HCT116 (cell line): ENCODE data around the gene TMEM14A.

Experiments
- REST ChIP-seq: IDR thresholded peaks from 2 replicates; pipeline ENCODE4 v1.6.1; 2012; ENCODE audit warnings: low read depth
- YY1 ChIP-seq: IDR thresholded peaks from 2 replicates; pipeline ENCODE4 v1.6.1; 2011; ENCODE audit warnings: low read length, low read depth, moderate library complexity, mild to moderate bottlenecking; ENCODE audit not compliant: insufficient replicate concordance; ENCODE audit errors: extremely low read depth
- ZBTB33 ChIP-seq: IDR thresholded peaks from 2 replicates; pipeline ENCODE4 v1.6.1; 2011; ENCODE audit warnings: mild to moderate bottlenecking, low read length, moderate library complexity; ENCODE audit not compliant: insufficient replicate concordance; ENCODE audit errors: extremely low read depth
- TF ChIP-seq, protein P1 (sequence below), 3 experiments: fragments of 200-600 bp in 1 of 3; sonication (generic) in 1 of 3; IDR thresholded peaks in 2 of 3; conservative IDR thresholded peaks in 1 of 3; 2 replicates each; pipeline ENCODE4 v1.5.1; 2012 to 2017; ENCODE audit warnings: low read depth in 2 of 3, low read length in 2 of 3, antibody characterized with exemption in 1 of 3, borderline replicate concordance in 1 of 3, control low read depth in 1 of 3, mild to moderate bottlenecking in 1 of 3, mixed read lengths in 1 of 3, mixed run types in 1 of 3, moderate library complexity in 1 of 3; ENCODE audit not compliant: insufficient read depth in 1 of 3

GRCh38 chr6:52663936-52664185 lies 7.1 kb upstream of the TMEM14A start:
- TF ChIP-seq REST (no peak), ZBTB33 (no peak), YY1 (no peak)
- TF ChIP-seq, protein P1, sequence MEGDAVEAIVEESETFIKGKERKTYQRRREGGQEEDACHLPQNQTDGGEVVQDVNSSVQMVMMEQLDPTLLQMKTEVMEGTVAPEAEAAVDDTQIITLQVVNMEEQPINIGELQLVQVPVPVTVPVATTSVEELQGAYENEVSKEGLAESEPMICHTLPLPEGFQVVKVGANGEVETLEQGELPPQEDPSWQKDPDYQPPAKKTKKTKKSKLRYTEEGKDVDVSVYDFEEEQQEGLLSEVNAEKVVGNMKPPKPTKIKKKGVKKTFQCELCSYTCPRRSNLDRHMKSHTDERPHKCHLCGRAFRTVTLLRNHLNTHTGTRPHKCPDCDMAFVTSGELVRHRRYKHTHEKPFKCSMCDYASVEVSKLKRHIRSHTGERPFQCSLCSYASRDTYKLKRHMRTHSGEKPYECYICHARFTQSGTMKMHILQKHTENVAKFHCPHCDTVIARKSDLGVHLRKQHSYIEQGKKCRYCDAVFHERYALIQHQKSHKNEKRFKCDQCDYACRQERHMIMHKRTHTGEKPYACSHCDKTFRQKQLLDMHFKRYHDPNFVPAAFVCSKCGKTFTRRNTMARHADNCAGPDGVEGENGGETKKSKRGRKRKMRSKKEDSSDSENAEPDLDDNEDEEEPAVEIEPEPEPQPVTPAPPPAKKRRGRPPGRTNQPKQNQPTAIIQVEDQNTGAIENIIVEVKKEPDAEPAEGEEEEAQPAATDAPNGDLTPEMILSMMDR (IDR thresholded peaks at IDR 0.05 in 2 of 3, conservative IDR thresholded peaks at IDR 0.05 in 1 of 3; ENCODE audit: borderline replicate concordance in 1 of 3, insufficient read depth in 1 of 3, low read depth in 2 of 3, low read length in 2 of 3) = no peak
